SK-N-DZ (cell line): Measurements from ENCODE around the gene DNAJB6.

Experiments used
- DNase-seq: peaks from one replicate; pipeline ENCODE4 v3.0.0-alpha.2; 2015; ENCODE audit warnings: low spot score

The DNAJB6 gene

DNA sequence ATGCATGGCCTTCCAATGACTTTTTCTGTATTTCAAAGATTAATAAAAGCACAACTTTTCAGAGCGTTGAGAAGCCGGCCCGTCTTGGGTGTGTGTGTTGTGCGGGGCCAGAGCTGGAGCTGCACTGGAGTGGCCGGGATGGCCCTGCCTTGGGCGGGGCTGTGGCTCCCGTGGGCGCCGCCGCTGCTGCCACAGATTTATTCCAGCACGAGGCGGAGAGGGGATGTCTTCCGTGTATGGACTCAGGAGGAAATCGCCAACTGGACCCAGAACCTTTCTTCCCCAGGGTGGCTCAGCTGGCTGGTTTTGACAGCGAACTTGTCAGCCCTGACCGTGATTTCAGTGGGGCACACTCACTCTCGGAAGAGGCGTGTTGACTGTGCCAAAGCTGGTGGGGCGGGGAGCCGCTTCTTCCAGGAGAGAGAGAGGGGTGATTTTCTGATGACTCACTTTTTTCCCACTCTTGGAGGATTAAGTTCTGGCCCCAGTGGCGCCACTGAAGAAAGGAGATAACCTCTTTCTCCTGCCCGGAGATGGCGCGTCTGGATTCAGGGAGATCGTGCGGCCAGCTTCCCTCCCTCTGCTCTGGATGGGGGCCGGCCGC lies 72.4 kb downstream of the DNAJB6 start:
- DNase-seq: no peak

GRCh38 chr7:157409753-157410727 lies 73.2 kb downstream of the DNAJB6 start:
- DNase-seq: no peak

DNA sequence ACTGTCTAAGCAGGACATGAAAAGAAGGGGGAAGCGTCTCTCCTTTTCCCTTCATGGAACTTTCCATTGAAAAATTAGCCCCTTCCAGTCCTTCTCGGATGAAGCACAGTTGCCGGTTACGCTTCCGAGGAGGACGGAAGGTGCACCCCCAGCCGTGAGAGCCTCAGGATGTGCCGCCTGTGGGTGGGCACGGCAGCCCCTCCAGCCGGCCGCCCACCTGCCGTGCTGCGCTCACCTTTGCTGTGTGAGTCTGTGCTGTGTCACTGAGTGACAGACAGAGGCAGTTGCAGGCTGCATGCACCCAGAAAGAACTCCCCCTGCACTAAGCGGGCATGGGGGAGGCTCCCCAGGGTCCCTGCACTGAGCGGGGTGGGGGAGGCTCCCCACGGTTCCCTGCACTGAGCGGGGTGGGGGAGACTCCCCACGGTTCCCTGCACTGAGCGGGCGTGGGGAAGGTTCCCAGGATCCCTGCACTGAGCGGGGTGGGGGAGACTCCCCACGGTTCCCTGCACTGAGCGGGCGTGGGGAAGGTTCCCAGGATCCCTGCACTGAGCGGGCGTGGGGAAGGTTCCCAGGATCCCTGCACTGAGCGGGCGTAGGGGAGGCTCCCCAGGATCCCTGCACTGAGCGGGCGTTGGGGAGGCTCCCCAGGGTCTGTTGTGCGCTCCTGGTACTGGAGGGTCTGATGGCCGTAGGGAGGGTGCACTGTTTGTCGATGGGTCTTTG lies 74.2 kb downstream of the DNAJB6 start:
- no peak for DNase-seq

DNA sequence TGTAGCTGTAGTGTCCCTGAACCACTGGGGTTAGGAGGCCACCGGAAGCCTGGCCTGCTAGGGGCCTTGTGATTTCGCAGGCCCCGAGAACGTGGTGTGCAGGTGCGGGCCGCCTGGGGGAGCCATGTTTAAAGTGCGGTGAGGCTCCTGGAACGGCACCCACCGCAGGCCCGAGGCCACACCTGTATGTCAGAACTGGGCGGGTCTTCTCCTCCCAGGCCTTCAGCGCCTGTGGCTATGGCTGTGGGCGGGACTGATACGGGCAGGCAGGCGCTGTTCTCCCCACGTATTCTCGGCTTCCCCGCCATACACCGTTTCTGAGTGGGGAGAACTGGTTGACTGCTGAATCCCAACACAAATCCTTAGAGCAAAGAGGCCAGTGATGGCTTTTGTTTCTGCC lies 74.8 kb downstream of the DNAJB6 start:
- no peak for DNase-seq

DNA sequence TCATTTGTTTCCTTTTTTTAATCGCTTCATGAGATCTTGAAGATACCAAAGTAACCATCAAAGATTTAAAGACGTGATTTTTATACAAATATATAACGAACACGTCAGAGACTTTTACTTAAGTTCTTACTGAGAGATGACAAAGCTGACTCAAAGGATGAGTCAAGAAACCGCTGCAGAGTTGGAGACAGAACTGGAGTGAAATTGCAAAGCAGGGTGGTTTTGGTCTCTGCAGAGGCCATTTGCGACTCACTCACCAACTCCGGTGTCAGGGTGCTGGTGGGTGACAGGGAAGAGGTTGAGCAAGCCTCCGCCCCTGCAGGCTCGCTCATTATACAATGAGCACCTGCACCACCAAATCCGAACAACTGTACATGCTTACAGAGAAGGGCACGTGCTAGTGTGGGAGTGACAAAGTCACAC lies 75.2 kb downstream of the DNAJB6 start:
- no peak for DNase-seq

DNA sequence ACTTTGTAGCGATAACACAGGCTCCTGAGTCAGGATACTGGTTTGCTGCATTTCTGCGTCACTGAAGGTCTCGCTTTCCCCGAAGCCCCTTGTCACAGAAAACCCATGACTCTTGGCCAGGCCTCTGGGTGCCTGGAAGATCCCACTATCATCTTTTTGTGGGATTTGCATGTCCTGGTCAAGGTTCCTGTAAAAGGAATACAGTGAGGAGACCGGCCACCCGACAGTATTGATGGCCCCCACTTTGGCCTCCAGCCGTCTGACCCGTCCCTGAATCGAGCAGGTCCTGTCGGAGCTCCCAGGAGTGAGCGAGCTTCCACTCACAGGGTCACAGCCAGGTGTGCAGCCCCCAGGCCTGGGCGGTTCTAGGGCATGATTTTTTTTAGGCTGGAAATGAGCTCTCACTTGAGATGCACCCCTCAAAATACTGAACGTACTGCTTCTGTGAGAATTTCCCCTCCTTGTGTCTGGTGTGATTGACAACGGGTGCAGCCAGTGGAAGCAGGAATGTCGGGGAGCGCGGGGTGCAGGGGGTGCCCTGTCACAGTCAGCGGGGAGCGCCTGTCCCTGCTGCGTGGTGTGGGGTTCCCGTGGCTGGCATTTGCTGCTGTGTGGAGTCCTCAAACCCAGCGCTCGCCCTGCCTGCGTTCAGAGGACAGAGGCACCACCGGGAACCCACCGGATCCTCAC lies 75.8 kb downstream of the DNAJB6 start:
- DNase-seq: no peak

- DNase-seq: no peak
Observed at GRCh38 chr7:157413881-157414701, 77.3 kb downstream of the DNAJB6 start.

DNA sequence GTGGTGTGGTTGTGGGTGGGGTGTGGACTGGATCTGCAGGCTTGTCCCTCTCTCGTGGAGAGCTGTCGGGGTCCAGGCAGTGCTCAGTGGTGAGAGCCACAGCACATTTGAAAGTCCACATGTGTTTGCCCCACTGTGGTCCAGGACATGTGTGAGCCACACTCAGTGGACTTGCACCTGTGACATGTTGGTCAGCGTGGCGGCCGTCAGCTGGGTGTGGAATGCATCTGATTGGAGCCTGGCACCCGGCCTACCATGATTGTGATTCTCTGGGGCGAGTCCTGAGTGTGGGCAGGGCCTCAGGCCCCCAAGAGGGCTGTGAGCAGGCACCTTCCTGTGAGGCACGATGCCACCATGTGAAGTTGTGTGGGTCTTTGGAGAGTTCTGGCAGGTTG lies 77.9 kb downstream of the DNAJB6 start:
- DNase-seq: no peak

GRCh38 chr7:157415486-157415885 lies 78.7 kb downstream of the DNAJB6 start:
- no peak for DNase-seq

GRCh38 chr7:157416011-157416410 lies 79.2 kb downstream of the DNAJB6 start:
- no peak for DNase-seq

GRCh38 chr7:157418204-157419034 lies 81.6 kb downstream of the DNAJB6 start:
- DNase-seq: no peak

GRCh38 chr7:157419035-157419293 lies 82.2 kb downstream of the DNAJB6 start:
- no peak for DNase-seq

- no peak for DNase-seq
Observed at GRCh38 chr7:157422279-157422678, 85.5 kb downstream of the DNAJB6 start.

GRCh38 chr7:157423348-157423747 lies 86.5 kb downstream of the DNAJB6 start:
- no peak for DNase-seq

DNA sequence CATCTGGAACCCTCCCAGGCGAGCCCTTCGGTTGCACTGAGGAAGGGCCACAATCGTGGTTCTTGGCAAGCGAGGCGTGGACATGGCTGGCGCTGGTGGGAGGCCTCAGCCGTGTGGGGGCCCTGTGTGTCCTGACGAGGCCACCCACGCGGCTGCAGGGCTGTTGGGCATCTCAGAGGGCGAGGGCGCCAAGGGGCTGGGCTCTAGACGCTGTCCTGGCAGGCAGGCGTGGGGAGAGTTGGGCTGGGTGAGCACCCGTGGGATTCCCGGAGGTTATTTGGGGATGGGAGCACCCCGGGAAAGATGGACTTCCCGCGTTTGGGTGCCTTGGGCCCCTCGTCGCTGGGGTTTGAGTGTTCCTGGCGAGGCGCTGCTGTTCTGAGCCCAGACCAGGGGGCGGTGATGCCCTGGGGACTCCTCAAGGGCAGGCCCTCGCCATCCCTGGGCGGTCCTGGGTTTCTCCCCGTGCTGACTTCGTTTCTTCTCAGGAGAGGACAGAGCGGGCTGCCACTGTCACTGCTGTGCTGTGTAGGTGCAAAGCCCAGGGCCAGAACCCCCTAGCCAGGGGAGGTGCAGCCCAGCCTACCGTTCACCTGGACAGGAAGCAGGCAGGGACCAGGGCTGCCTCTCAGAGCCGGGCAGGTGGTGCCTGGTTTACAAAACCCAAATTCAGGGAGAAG lies 87.2 kb downstream of the DNAJB6 start:
- DNase-seq: no peak

DNA sequence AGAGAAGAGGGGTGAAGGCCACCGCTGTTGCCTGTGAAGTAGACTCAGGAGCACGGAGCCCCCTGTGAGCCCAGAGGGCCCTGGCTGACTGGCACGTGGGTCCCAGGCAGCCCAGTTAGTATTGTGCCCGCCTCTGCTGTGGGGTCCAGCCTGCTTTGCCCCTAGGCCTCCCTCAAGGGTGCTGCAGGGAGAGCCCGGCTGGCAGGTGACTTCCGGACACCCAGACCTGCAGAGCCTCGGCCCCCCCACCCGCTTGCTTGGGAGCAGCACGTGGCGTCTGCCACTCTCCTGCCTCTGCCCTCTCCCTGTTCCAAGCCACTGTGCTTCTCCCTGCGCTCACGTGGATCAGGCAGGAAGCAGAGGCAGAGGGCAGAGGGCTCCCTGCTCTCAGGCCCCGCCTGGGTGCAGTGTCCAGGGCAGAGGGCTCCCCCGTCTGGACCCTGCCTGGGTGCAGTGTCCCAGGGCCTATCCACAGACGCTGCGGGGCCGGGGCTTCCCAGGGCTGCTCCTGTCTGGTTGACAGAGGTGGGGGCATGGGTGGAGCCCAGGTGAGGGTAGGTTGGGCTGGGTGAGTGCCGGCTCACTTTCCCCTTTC lies 88.4 kb downstream of the DNAJB6 start:
- no peak for DNase-seq

- DNase-seq: no peak
Observed at GRCh38 chr7:157425761-157426160, 89.0 kb downstream of the DNAJB6 start.

- DNase-seq: no peak
Observed at GRCh38 chr7:157426463-157427301, 89.9 kb downstream of the DNAJB6 start.
